PFSK-1 (cell line): ENCODE results near the gene ASGR1.

Experiments
- FOXP2 ChIP-seq: optimal IDR thresholded peaks from 2 replicates; pipeline ENCODE3; 2011; ENCODE audit warnings: borderline replicate concordance, control low read depth, inconsistent platforms; ENCODE audit not compliant: insufficient read depth; ENCODE audit errors: extremely low read length, extremely low read depth
- POLR2AphosphoS5 ChIP-seq: IDR thresholded peaks from 2 replicates; pipeline ENCODE4 v1.6.1; 2012; ENCODE audit warnings: low read depth, mild to moderate bottlenecking, control low read depth, low read length, moderate library complexity
- REST ChIP-seq, 2 experiments: IDR thresholded peaks; 2 replicates each; pipeline versions ENCODE4 v1.6.1 to v1.8.0; 2011 to 2012; ENCODE audit warnings: low read depth in 2 of 2, low read length in 2 of 2, control low read depth in 1 of 2, inconsistent platforms in 1 of 2, mild to moderate bottlenecking in 1 of 2, moderate library complexity in 1 of 2; ENCODE audit not compliant: insufficient read depth in 1 of 2
- SIN3A ChIP-seq: IDR thresholded peaks from 2 replicates; pipeline ENCODE4 v1.6.1; 2012; ENCODE audit warnings: mild to moderate bottlenecking, low read length, moderate library complexity, borderline replicate concordance; ENCODE audit not compliant: insufficient read depth
- TAF1 ChIP-seq: IDR thresholded peaks from 2 replicates; pipeline ENCODE4 v1.6.1; 2012; ENCODE audit warnings: low read length, control low read depth, borderline replicate concordance; ENCODE audit not compliant: insufficient read depth

The ASGR1 gene

GRCh38 chr17:7174603-7175326 is 4.4 kb downstream of the ASGR1 start:
- TF ChIP-seq TAF1 (no peak), REST (IDR thresholded peaks at IDR 0.05; ENCODE audit: insufficient read depth in 1 of 2, low read depth in 2 of 2, low read length in 2 of 2) (no peak), POLR2AphosphoS5 (no peak), SIN3A (no peak), FOXP2 (no peak)

- no peak for TF ChIP-seq SIN3A
- no peak for TF ChIP-seq FOXP2
- TF ChIP-seq REST (IDR thresholded peaks at IDR 0.05; ENCODE audit: insufficient read depth in 1 of 2, low read depth in 2 of 2, low read length in 2 of 2), result no peak
Measured at GRCh38 chr17:7173687-7174602, 5.2 kb downstream of the ASGR1 start.

GRCh38 chr17:7167832-7168231 is 11.3 kb downstream of the ASGR1 start:
- no peak for TF ChIP-seq SIN3A

- TF ChIP-seq TAF1 (no peak), FOXP2 (no peak), POLR2AphosphoS5 (no peak), REST (IDR thresholded peaks at IDR 0.05; ENCODE audit: insufficient read depth in 1 of 2, low read depth in 2 of 2, low read length in 2 of 2) (no peak), SIN3A (no peak)
Measured at GRCh38 chr17:7166873-7167272, 12.3 kb downstream of the ASGR1 start.

- TF ChIP-seq TAF1 (no peak), SIN3A (no peak), POLR2AphosphoS5 (no peak), REST (IDR thresholded peaks at IDR 0.05; ENCODE audit: insufficient read depth in 1 of 2, low read depth in 2 of 2, low read length in 2 of 2) (no peak), FOXP2 (no peak)
Measured at GRCh38 chr17:7156342-7156940, 22.7 kb downstream of the ASGR1 start.
